HG02884 (cell line): Measurements from ENCODE around the gene MCL1.

Experiments used
- ATAC-seq: cut with Tn5 transposase; IDR thresholded peaks from one replicate; pipeline ENCODE4 v1.9.1; 2021; ENCODE audit warnings: mild to moderate bottlenecking, moderate library complexity; ENCODE audit not compliant: unreplicated experiment

MCL1 gene

GRCh38 chr1:150544204-150544603 lies 35.2 kb downstream of the MCL1 start:
- no peak for ATAC-seq

- no peak for ATAC-seq
Observed at GRCh38 chr1:150543500-150544143, 35.8 kb downstream of the MCL1 start.

DNA sequence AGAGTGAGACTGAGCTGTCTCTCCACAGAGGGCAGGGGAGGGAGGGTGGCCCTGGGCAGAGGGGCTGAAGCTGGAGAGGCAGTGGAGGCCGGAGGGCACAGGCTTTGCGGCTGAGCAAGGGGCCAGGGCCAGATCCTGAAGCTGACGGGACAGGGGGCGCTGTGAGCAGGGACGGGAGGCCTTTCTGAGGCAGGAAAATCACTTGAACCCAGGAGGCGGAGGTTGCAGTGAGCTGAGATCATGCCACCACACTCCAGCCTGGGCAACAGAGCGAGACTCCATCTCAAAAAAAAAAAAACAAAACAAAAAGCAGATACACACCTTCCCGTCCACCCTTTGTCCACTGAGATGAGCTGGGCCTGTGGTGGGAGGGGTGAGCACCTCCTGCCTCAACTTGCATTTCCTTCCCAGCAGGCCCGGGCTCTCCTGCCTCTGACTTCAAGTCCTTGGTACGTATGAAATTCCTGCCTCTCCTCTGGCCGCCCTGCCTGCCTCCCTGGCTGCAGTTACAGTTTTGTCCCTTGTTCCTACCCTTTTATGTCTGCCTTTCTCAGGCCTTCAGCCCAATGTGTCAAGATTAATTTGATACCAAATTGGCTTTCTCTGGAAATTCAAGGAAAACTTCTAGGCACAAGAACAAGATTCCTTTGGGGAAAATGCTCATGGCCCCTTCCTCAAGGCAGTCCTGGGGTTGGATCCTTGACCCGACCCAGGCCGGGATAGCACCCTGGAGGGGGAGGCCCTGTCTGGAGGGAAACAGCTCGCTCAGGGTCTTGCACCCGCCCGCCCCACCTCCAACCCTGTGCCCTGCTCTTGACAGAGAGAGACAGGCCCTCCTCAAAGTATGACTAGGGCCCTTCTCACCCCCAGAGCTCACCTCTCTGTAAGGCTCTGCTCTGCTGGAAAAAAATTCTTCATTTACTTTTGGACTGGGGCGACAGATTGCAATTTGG lies 41.4 kb downstream of the MCL1 start:
- no peak for ATAC-seq

GRCh38 chr1:150536836-150537731 lies 42.3 kb downstream of the MCL1 start:
- ATAC-seq = no peak

DNA sequence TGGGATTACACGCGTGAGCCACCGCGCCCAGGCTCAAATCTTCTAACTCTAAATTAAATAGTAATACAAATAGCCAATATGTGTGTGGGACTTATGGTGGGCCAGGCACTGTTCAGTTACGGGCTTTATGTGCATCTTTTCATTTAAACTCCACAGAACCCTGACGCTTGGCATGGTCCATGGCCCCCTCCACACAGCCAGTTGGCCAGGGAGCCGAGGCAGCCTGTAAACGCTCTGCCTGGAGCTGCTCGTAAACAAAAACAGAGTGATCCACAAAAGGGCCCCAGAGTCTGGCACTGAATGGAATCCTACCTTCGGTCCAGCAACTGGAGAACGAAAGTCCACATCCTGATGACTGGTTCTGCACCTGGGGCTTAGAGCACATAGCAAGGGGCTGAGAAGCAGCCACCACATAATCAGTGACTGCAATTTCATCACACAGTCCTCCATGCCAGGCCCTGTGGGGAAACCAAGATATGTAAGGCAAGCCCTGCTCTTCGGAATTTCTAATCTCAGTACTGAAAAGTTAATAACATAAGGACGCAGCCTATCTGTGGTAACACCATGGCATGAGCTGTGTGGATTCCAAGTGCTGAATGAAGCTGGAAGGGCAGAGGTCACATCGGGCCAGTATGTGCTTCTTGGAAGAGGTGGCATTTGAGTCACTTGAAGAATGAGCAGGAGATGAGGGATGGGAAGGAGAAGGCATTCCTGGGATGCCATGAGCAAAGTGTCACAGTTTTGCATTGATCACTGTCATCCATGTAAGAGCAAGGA lies 43.7 kb downstream of the MCL1 start:
- ATAC-seq = no peak

DNA sequence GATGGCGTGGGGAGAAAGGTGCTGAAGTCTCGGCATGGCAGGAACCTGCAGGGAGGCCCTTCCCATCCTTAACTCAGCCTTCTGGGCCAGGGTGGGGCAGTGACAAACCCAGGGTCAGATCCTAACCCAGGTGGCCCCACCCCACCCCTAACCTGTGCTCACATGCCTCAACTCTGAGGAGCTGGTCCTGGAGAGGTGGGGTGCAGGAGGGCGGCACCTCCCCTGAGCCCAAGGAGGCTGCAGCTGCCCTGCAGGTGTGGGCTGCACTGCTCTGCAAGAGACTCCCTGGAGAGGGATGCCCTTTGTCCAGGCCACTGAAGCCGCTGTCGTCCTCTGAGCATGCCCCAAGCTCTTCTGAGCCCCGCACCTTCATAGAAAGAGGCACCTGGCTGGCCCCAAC lies 45.4 kb downstream of the MCL1 start:
- ATAC-seq = no peak

DNA sequence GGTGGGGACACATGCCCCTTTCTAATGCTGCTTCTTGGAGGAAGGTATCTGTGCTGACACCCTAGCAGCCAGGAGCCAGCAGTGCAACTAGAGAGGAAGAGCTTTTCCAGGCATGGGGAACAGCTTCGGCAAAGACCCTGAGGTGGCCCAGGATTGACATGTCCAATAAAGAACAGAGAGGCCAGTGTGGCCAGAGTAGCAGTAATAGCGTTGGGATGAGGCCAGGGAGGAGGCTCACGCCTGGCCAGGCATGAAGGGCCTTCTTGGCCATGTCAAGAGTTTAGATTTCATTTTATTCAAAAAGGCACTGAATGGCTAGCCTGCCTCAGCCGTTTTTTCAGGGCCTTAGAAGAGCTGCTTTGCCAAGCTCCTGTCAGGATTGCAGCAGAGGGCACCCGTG lies 46.5 kb downstream of the MCL1 start:
- ATAC-seq = no peak

GRCh38 chr1:150530491-150531159 lies 48.8 kb downstream of the MCL1 start:
- no peak for ATAC-seq

- no peak for ATAC-seq
Observed at GRCh38 chr1:150529017-150529416, 50.4 kb downstream of the MCL1 start.

DNA sequence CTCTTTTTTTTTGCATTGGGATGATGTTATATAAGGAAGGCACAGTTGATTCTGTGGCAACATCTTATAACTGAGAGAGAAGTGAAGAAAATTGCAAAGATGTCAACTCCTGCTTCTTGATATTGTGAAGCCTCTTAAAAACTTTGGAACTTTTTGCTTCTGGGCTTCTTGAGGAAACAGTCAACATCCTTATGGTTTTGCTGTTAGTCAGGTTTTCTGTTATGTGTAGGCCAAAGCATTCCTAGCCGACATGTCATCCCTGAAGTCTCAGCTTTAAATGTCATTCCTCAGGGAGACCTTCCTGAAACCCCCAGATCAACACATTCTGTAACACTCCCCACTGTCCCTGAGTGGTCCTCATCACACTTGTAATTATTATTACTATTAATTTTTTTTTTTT lies 51.2 kb downstream of the MCL1 start:
- no peak for ATAC-seq

DNA sequence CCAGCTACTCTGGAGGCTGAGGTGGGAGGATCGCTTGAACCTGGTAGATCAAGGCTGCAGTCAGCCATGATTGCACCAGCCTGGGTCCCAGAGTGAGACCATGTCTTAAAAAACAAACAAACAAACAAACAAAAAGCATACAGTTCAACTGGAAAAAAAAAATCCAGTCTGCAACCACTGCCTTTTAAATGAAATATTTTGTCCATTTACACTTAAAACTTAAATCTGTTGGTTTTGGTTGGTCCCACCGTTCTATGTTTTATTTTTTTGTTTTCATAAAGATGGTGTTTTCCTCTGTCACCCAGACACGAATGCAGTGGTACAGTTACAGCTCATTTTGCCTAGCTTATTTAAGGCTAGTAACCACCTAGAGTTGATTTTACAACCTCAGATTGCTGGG lies 54.1 kb downstream of the MCL1 start:
- no peak for ATAC-seq
